Fibroblast of the aortic adventitia (primary cell): ENCODE data around the gene INPP5D. TPM values are rescaled to one million over a fixed set of nuclear protein-coding genes. Genes with fewer than 3 reads are reported as not detected.

Experiments used
- DNase-seq: peaks from one replicate; pipeline ENCODE4 v3.0.0-alpha.2; 2010; ENCODE audit warnings: low read depth
- H3K4me3 ChIP-seq: 2 replicates; pipeline ENCODE4 v1.5.1; 2011; ENCODE audit warnings: low read depth, mild to moderate bottlenecking, control low read depth, low read length, moderate library complexity
- total RNA-seq: library from RNA; depleted of rRNA; stranded (reverse); fragments of >200 nt; gene quantifications from 2 replicates; pipeline ENCODE4 v1.2.3, GENCODE V29; 2012; ENCODE audit warnings: low replicate concordance
- TF ChIP-seq, protein P1 (sequence below): IDR thresholded peaks from 2 replicates; pipeline ENCODE4 v1.5.1; 2011; ENCODE audit warnings: mild to moderate bottlenecking, low read length, control low read depth, inconsistent platforms; ENCODE audit not compliant: insufficient read depth

Gene INPP5D
- total RNA-seq, 1 donor: 0.54 TPM

DNA sequence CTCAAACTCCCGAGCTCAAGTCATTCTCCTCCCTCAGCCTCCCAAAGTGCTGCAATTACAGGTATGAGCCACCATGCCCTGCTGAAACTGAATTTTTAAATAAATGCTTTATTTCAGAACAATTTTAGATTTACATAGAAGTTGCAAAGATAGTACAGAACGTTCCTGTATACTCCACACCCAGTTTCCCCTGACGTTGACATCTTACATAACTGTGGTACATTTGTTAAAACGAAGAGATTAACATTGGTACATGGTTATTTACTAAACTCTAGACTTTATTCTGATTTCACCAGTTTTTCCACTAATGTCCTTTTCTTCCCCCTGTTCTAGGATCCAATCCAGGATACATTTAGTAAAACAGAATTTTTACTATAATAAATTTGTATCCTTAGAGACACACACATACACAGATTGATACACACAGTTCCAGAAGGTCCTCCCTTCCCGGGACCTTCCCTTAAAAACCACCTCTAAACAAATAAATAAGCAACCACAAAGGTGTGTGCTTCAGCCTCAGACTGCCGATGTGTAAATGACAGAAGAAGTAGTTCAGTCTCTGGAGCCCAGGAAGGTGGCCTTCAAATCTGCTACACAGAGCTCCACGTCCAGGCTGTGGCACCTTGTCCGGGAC, 20.8 kb upstream of the INPP5D start:
- no peak for DNase-seq
- TF ChIP-seq, protein P1, sequence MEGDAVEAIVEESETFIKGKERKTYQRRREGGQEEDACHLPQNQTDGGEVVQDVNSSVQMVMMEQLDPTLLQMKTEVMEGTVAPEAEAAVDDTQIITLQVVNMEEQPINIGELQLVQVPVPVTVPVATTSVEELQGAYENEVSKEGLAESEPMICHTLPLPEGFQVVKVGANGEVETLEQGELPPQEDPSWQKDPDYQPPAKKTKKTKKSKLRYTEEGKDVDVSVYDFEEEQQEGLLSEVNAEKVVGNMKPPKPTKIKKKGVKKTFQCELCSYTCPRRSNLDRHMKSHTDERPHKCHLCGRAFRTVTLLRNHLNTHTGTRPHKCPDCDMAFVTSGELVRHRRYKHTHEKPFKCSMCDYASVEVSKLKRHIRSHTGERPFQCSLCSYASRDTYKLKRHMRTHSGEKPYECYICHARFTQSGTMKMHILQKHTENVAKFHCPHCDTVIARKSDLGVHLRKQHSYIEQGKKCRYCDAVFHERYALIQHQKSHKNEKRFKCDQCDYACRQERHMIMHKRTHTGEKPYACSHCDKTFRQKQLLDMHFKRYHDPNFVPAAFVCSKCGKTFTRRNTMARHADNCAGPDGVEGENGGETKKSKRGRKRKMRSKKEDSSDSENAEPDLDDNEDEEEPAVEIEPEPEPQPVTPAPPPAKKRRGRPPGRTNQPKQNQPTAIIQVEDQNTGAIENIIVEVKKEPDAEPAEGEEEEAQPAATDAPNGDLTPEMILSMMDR: no peak
- H3K4me3 ChIP-seq: no peak overlapping the region

DNA sequence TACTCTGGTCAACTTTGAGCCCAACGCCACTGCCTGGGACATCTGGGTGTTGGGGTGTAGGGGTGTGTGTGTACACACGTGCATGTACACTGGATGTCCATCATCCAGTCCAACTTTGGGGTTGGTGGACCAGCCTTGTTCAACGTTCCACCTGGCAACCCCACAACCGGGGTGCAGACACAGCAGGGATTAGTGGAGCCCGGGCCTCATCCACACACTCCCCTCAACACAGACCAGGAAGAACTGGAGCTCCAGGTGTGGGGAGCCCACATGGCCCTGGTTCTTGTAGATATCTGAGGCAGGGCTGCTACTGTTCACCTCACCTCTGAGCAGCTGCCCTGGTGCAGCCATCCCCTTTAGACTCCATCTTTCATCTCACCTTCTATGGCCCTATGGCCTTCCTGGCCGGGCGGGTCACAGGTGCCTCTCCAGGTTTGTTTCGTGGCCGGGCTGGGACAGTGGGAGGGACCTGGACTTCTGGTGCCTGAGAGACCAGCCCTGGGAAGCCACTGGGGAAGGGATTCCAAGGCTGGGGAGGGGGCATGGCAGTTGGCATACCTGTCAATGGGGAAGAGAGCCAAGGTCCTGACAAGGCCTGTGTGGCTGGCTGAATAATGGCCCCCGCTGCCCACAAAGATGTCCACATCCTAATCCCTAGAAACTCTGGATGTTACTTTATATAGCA, 20.2 kb upstream of the INPP5D start:
- no peak overlapping the region for H3K4me3 ChIP-seq
- DNase-seq: no peak
- TF ChIP-seq, protein P1: no peak

DNA sequence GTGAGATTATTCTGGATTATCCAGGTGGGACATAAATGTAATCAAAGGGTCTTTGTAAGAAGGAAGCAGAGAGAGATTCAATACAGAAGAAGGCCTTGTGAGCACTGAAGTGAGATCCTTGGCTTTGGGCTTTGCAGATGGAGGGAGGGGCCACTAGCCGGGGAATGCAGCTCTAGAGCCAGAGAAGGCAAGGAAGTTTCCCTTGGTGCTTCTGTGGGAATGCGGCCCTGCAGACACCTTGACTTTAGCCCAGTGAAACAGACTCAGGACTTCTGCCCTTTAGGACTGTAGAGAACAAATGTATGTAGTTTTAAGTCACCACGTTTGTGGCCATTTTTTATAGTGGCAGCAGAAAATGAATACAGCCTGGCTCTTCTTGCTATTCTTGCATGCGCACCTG, 19.6 kb upstream of the INPP5D start:
- TF ChIP-seq, protein P1: no peak
- no peak for DNase-seq
- no peak overlapping the region for H3K4me3 ChIP-seq

DNA sequence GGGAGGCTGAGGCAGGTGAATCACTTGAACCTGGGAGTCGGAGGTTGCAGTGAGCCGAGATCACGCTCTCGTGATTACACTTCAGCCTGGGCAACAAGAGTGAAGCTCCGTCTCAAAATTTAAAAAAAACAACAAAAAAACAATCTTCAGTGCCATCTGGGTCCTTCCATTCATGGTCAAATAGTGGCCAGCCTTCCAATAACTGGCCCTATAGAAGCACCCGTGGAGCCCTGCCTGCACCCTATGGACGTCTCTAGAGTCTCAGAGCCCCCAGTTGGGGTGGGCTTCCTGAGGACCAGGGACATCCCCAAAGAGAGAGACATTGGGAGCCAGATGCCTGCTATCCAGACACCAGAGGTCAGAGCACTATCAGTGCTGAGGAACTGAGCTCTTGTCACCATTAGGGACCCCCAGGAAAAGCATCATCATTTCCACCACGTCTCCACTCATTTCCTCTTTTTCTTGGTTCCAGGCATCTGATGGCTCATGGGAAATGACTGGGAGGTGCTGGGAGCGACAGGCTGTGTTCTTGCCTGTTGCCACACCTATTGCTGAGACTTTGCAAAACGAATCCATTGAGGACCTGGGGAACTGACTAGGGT, 18.3 kb upstream of the INPP5D start:
- TF ChIP-seq, protein P1: no peak
- no peak overlapping the region for H3K4me3 ChIP-seq
- no peak for DNase-seq

DNA sequence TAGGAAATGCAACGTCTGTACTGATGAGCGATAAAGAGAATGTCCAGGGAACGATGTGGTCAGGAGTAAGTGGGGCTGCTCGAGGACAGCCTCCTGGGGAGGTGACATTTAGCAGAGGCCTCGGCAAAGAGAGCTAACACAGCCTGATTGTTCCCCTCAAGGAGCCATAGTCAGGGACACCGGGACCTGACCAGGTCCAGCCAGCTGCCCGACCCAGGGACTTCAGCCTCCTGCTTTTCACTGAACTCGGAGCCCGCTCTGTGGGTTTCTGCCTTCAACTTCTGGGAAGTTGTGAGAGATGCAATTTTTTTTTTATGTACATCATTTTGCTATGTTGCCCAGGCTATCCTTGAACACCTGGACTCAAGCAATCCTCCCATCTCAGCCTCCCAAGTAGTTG, 17.6 kb upstream of the INPP5D start:
- no peak overlapping the region for H3K4me3 ChIP-seq
- TF ChIP-seq, protein P1: no peak
- no peak for DNase-seq

DNA sequence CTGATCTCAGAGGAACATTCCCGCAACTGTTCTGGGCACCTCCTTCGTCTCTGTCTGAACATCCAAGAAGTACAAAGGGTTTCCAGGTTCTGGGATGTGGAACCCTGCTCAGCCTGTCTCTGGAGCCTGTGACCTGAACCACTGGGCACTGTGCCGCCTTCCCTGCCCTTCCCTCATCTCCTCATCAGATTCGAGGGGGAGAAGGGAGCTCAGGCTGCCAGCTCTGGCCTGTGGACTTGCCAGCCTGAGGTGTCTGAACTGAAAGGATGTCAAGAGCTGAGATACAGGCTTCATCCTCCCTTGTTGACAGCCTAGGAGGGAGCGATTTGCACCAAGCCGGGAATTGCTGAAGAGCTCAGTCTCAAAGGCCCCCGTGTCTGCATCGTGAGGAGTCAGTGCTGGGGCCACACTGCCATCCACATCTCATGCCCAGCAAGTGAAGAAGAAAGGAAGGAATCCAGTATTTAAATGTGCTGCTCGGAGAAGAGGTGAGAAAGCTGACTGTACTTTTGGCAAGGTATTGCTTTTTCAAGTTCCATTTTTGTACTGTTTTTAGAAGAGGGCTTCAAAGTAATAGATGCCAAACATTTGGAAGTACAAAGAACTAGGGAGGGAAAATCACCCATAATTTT, 15.1 kb upstream of the INPP5D start:
- no peak overlapping the region for H3K4me3 ChIP-seq
- no peak for DNase-seq
- TF ChIP-seq, protein P1: no peak
